Right lobe of liver (tissue), 4 donors: ENCODE data around the gene MTHFD2L.

Experiments
- POLR2A ChIP-seq: fragments of 450-650 bp; IDR thresholded peaks from one replicate; pipeline ENCODE4 v1.6.1; 2017; ENCODE audit warnings: antibody characterized with exemption, mild to moderate bottlenecking
- TF ChIP-seq, protein P1 (sequence below), 4 donors: fragments of 200-600 bp in 3 of 4; fragments of 450-650 bp in 1 of 4; IDR thresholded peaks; one replicate each; pipeline versions ENCODE4 v1.5.1 to v1.8.0; 2016 to 2022; ENCODE audit warnings: antibody characterized with exemption in 4 of 4, mild to moderate bottlenecking in 2 of 4
- donor health status: DM: no; HTN: no; CAD: no.
- donor health status: DM: no; HTN: no; CAD: no.
- donor health status: DM: no; HTN: yes; CAD: no.

DNA sequence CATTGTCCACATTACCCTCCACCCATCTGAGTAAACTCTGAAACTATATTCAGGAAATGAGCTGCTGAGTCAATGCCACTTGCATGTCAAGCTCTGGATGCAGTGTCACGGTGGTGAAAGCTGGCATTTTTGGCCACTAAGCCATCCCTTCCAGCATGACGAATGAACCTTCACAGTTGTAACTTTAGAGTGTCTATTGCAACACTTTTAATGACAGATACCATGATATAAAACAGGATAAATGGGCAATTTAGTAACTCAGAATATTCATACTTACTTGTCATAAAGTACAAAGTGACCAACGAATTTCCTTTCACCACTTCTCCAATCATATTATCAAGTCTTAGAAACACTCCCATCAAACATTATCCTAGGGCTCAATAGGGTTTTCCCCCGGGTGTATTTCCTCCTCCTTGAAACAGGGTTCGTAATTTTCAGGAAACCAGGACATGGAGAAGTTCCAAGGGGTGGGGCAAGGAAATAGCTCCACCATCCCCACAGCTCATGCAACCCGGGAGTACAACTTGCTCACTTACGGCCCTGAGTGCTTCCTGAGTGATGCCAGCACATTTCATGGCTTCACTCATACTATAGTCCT is 73.1 kb downstream of the MTHFD2L start:
- TF ChIP-seq, protein P1, sequence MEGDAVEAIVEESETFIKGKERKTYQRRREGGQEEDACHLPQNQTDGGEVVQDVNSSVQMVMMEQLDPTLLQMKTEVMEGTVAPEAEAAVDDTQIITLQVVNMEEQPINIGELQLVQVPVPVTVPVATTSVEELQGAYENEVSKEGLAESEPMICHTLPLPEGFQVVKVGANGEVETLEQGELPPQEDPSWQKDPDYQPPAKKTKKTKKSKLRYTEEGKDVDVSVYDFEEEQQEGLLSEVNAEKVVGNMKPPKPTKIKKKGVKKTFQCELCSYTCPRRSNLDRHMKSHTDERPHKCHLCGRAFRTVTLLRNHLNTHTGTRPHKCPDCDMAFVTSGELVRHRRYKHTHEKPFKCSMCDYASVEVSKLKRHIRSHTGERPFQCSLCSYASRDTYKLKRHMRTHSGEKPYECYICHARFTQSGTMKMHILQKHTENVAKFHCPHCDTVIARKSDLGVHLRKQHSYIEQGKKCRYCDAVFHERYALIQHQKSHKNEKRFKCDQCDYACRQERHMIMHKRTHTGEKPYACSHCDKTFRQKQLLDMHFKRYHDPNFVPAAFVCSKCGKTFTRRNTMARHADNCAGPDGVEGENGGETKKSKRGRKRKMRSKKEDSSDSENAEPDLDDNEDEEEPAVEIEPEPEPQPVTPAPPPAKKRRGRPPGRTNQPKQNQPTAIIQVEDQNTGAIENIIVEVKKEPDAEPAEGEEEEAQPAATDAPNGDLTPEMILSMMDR (IDR thresholded peaks at IDR 0.05), result no peak
- no peak for TF ChIP-seq POLR2A
